ENCODE data around the gene SNAPC4. TPM values are rescaled to one million over a fixed set of nuclear protein-coding genes. Genes with fewer than 3 reads are reported as not detected.

SNAPC4 gene
- polyA plus RNA-seq, 1 of the 3 experiments (the other 2 are of a cell fraction): 9.2 TPM

GRCh38 chr9:136436055-136436634 lies 36.2 kb upstream of the SNAPC4 start:
- Histone ChIP-seq H3K9me2 (no peaks in the 10 kb centered on the region), H2AFZ (ENCODE audit: low read depth) (no peak overlapping the region), H3K36me3 (replicated peaks in 1 of 2; ENCODE audit: control insufficient read depth in 1 of 2, insufficient read depth in 2 of 2, low read length in 1 of 2) (peaks cover 0 to 35% of the 10 kb centered on the region in 2 experiments), H3K4me3 (ENCODE audit: low read depth in 2 of 2, low read length in 1 of 2) (no peak overlapping the region), H4K20me1 (ENCODE audit: insufficient read depth) (peaks cover 68% of the 10 kb centered on the region), H3K9ac (no peak overlapping the region), H3K9me3 (no peaks in the 10 kb centered on the region), H3K4me1 (ENCODE audit: control insufficient read depth in 1 of 2, insufficient read depth in 2 of 2, low read depth in 1 of 2, low read length in 1 of 2) (peaks cover 0 to 21% of the 10 kb centered on the region in 2 experiments; a peak in 1 of 4 replicates), H3K79me2 (ENCODE audit: insufficient read depth) (peaks cover 65% of the 10 kb centered on the region), H3F3A (replicated peaks; ENCODE audit: insufficient read depth) (peaks cover 13% of the 10 kb centered on the region), H3K4me2 (peak overlapping the region; percentile 95; the same call in 1 of the 2 replicates), H3K27ac (ENCODE audit: low read depth in 2 of 2, low read length in 1 of 2) (no peak overlapping the region), H3K27me3 (ENCODE audit: insufficient read depth) (no peaks in the 10 kb centered on the region)
- ChIA-PET CTCF (no interaction called here), POLR2A (interaction anchor here (1.1 kb wide), 1 partner anchor 12 kb away, joined by 3 read pairs; no protein-coding TSS in a partner anchor)
- DNase-seq: no peak
- 91% methylated on average over 16 of the region's 25 CpGs for WGBS (ENCODE audit: low lambda C conversion rate)
- TF ChIP-seq RAD21 (IDR thresholded peaks at IDR 0.05; ENCODE audit: low read length) (no peak), SMC3 (IDR thresholded peaks at IDR 0.05; ENCODE audit: low read depth, low read length) (no peak), IRF3 (IDR thresholded peaks at IDR 0.05; ENCODE audit: low read depth, low read length) (no peak), TAF1 (IDR thresholded peaks at IDR 0.05; ENCODE audit: borderline replicate concordance, low read depth, low read length) (no peak), CTCF (IDR thresholded peaks at IDR 0.05) (no peak), NRF1 (IDR thresholded peaks at IDR 0.05; ENCODE audit: low read depth, low read length) (no peak), USF2 (IDR thresholded peaks at IDR 0.05; ENCODE audit: borderline replicate concordance, low read depth, low read length) (no peak), GABPA (IDR thresholded peaks at IDR 0.05; ENCODE audit: low read depth) (no peak), ZBTB33 (IDR thresholded peaks at IDR 0.05; ENCODE audit: borderline replicate concordance, low read depth) (no peak), GATA2 (CRISPR knock-in tag; IDR thresholded peaks at IDR 0.05) (no peak), ELF1 (IDR thresholded peaks at IDR 0.05) (no peak), FOXM1 (IDR thresholded peaks at IDR 0.05; ENCODE audit: low read depth) (no peak)
